HG03342 (cell line): Measurements from ENCODE around the gene PPP2R5A.
"Not testable (repeated sequence)": the region's sequence is repeated elsewhere in the genome, so short reads cannot be mapped to it uniquely, and the experiment has no call there.

ENCODE experiments used
- ATAC-seq: cut with Tn5 transposase; IDR thresholded peaks from one replicate; pipeline ENCODE4 v1.9.1; 2021; ENCODE audit warnings: mild to moderate bottlenecking, moderate library complexity; ENCODE audit not compliant: unreplicated experiment

The PPP2R5A gene

DNA sequence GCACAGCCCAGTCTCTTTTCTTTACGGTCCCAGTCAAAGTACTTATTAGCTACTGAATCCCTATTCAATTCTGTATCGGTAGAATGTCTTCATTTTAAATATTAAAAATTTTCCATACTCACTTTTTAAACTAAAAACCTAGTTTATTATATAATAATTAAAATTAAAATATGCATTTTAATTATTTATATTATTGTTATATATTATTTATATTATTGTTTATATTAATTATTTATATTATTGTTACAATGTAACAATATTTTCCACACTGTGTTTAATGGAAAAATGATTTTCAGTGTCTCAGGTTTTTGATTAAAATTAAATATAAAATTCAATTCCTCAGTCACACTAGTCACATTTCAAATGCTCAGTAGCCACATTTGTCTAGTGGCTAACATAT, 18.2 kb upstream of the PPP2R5A start:
- no peak for ATAC-seq

DNA sequence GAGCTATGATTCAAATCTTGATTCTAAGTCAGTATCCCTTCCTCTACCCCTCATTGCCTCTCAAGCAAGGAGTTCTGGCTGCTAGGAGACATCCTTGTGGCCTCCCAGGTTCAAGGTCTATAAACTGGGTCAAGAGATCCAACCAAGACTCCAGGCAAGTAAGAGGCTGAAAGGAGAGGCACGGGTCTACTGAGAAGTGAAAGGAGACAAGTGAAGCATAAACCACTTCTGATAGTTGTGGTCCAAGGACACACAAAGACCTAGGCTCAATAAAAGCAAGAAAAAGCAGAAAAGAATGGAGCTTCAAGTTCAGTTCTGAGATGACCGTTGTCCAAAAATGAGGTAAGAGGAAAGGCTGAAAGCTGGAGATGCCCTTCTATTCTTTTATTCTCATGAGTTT, 17.8 kb upstream of the PPP2R5A start:
- ATAC-seq, result no peak

- ATAC-seq, result no peak
Measured at GRCh38 chr1:212269306-212269705, 15.9 kb upstream of the PPP2R5A start.

- no peak for ATAC-seq
Measured at GRCh38 chr1:212270564-212270963, 14.6 kb upstream of the PPP2R5A start.

DNA sequence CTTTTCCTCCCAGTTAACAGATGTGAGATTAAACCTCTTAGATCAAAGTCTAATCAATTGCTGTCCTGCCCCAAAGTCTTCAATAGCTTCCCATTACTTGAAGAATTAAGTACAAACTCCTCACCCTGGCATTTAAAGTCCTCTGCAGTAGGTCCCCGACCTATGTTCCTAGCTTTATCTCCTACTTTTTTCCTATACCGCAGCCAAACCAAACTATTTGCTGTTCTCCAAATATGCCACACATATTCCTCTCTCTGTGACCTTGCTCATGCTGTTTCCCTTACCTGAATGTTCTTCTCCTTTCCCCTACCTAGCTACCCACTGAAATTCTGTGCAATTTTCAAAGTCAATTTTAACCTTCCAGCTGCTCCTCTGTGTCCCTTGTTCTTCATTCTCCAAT, 14.0 kb upstream of the PPP2R5A start:
- ATAC-seq, result no peak

- ATAC-seq, result no peak
Measured at GRCh38 chr1:212271823-212272485, 13.3 kb upstream of the PPP2R5A start.

GRCh38 chr1:212281590-212281989, 3.6 kb upstream of the PPP2R5A start:
- no peak for ATAC-seq

GRCh38 chr1:212283741-212284140, 1.5 kb upstream of the PPP2R5A start:
- no peak for ATAC-seq

GRCh38 chr1:212284332-212284743, 872 bp upstream of the PPP2R5A start:
- ATAC-seq, result no peak

DNA sequence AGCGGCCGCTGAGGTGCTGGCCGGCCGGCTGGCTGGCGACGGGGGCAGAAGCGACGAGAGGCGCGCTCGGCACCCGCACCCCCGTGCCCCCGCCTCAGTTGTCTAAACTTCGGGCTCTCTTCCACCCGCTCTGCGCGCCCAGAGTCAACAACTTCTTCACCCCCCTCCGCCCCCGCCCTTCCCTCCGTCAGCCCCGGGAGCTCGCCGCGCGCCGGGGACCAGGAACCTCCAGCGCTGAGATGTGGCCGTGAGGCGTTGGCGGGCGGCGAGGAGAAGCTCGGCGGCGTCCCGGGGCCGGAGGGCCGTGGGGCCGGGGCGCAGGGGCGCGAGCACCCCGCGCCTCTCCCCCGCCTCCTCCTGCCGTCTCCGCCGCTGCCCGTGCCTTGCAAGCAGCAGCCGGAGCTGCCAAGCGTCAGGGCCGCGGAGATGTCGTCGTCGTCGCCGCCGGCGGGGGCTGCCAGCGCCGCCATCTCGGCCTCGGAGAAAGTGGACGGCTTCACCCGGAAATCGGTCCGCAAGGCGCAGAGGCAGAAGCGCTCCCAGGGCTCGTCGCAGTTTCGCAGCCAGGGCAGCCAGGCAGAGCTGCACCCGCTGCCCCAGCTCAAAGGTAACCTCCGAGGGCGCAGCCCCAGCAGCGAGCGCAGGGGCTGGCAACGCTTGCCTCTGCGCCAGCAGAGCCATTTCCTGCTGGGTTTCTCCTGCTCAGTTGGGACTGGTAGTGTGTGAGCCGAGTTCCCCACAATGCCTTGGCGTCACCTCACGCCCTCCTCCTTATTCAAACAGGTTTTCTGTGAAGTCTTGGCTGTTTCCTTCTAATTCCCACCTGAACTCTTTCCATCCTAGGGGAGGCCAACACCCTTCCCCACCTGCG, 710 bp downstream of the PPP2R5A start:
- peak; percentile 14 for ATAC-seq

DNA sequence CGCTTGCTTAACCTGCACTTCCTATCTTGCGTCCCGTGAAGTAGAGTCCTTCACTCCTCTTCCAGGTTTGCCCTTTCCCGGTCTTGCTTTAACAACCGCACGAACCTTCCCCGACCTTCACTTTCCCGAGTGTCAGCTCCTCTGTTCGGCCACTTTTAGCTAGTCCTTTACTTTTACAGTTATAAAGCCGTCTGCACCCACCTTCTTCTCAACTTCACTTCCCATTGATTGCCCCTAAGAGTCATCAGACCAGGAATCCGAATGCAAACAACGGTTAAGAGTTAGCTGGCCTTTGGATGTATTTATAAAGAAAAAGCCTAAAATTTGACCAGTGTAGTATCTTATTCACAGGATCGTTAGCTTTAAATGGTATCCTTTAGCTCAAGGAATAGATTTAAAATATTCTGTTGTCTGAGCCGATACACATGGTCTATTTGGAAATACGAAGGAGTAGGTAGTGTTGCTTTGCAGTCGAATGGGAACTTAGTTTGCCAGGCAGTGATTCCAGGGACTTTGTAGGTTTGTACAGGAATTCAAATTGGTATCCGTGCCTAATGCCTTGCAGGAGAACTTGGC, 1.4 kb downstream of the PPP2R5A start:
- ATAC-seq, result no peak

DNA sequence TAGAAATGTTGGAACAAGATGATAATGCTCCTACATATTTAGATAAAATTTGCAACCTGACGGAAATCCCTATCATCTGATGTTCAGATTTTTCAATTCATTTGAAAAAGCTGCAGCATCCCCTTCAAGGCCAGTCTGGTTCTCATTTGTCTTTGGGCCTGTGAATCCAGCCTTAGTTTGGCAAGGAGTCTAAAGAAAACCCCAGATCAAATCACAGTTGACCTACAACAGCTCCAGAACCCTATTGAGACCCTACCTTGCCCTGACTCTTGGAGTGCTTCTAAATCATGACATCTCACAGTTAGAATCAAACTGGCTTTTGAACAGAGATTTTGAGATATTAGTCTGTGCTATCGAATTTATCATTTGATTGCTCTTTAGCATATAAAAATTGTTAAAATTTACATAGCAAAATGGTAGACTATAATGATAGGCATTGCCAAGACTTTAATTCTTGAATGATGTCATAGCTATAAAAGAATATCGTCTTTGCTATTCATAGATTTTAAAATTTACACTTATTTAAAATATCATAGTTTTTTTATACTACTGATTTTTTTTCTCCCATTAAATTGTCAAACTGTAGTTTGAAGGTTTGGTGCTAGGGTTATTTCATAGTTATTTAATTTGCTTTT, 2.2 kb downstream of the PPP2R5A start:
- ATAC-seq, result no peak

DNA sequence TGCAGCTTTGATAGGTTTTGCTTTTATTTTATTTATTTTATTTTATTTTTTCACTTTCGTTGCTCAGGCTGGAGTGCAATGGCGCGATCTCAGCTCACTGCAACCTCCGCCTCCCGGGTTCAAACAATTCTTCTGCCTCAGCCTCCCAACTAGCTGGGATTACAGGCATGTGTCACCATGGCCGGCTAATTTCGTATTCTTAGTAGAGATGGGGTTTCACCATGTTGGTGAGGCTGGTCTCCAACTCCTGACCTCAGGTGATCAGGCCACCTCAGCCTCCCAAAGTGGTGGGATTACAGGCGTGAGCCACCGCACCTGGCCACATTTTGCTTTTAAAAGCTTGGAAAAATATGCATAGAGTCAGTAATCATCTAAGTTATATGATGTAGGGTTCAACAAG, 2.8 kb downstream of the PPP2R5A start:
- ATAC-seq, result not testable (repeated sequence)

GRCh38 chr1:212288615-212289014, 3.4 kb downstream of the PPP2R5A start:
- no peak for ATAC-seq

GRCh38 chr1:212289262-212290077, 4.3 kb downstream of the PPP2R5A start:
- no peak for ATAC-seq

DNA sequence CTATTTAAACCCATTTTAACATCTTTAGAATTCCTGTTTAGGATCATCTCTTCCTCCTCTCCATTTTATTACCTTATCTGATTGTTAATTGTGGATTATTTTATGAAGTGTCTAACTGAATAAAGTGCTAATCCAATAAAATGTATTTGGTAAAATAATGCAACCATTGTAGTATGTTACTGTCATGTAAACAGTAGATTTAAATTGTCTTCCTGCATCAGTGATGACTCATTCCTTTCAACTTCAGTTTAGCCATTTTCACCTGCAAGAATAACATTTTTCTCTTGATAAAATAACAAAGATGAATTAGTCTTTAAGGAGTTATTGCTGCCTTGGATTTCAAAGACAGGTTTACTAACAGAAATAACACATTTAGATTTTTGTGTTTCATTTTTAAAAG, 5.4 kb downstream of the PPP2R5A start:
- ATAC-seq, result no peak

DNA sequence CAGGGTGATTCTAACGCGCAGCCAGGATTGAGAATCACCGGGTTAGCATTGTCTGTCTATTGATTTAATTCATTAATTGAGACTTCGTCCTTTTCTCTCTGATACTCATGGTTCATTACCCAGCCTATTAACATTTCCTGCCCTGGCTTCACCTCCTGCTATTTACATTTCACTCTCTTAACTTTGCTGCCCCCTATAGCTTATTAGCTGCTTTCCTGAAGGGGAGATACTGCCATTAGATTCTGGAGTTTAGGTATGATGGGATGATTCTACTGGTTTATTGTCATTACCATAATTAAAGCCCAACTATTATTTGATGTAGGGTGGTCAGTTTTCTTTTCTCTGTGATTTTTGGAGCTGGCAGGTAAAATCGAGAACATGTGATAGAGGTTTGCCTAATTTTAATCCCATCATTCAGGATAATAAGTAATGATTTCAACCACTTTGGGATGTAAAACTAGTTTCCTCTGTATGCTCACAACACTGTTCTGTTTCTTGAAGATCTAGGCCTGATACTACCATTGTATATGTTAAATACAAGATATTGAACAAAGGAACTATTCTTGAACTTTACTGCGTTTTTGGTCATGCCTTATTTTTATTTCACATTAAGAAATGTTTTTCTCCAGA, 6.4 kb downstream of the PPP2R5A start:
- ATAC-seq, result peak; percentile 62

DNA sequence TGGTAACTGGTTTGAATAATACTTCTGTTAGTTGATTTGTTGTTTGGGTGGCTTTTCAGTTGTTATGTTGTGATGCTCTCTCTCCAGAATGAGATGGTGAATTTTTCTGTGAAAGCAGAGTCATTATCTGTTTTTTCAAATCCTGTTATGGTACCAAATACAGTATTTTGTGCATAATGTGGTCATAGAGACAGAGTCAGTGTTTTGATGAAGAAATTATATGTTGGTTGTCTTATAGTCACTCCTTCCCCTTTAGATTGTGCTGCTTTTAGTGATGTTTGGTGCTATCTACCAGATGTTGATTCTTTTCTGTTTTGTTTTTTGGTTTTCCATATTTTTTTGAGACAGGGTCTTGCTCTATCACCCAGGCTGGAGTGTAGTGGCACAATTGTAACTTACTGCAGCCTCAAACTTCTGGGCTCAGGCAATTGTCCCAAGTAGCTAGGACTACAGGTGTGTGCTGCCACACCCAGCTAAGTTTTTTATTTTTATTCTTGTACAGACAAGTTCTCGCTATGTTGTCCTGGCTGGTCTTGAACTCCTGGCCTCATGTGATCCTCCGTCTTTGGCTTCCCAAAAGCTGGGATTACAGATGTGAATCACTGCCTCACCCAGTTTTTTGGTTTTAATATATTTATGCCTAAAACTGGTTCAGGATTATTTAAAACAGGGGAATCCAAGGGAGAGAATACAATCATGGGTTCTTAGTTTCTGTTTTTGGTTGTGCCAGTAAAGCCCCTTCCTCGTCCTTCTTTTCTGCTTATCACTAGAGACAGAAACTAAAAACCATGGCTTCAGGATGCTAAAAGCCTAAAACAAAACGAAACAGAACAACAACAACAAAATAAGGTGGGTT, 7.3 kb downstream of the PPP2R5A start:
- no peak for ATAC-seq

- no peak for ATAC-seq
Measured at GRCh38 chr1:212293579-212293978, 8.4 kb downstream of the PPP2R5A start.
